ENCODE data around the gene CALHM3. TPM values are rescaled to one million over a fixed set of nuclear protein-coding genes. Genes with fewer than 3 reads are reported as not detected.

The CALHM3 gene
- total RNA-seq, 1 experiment from 2014 or later, result 0.13 TPM

DNA sequence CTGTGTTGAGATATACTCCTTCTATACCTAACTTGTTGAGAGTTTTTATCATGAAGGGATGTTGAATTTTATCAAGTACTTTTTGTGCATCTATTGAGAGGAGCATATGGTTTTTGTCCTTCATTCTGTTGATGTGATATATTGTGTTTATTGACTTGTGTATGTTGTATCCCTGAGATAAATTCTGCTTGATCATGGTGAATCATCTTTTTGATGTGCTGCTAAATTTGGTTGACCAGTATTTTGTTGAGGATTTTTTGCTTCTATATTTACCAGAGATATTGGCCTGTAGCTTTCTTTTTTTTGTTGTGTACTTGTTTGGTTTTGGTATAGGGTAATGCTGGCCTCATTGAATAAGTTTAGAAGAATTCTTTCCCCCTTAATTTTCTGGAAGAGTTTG is 46.9 kb upstream of the CALHM3 start:
- Mint-ChIP-seq H3K4me3 (no peak overlapping the region), H3K27me3 (ENCODE audit: low read depth) (peaks cover 7% of the 10 kb centered on the region; the same call in 1 of the 2 replicates), H3K36me3 (peaks cover 26% of the 10 kb centered on the region), H3K9me3 (peaks cover 40% of the 10 kb centered on the region), H3K27ac (no peak overlapping the region), H3K4me1 (peaks cover 16% of the 10 kb centered on the region)
- ATAC-seq (no peak), DNase-seq (ENCODE audit: low spot score) (no peak)
- no peak for TF ChIP-seq ELF4 (CRISPR knock-in tag; IDR thresholded peaks at IDR 0.05; ENCODE audit: low read depth)
- TF ChIP-seq, protein P1, sequence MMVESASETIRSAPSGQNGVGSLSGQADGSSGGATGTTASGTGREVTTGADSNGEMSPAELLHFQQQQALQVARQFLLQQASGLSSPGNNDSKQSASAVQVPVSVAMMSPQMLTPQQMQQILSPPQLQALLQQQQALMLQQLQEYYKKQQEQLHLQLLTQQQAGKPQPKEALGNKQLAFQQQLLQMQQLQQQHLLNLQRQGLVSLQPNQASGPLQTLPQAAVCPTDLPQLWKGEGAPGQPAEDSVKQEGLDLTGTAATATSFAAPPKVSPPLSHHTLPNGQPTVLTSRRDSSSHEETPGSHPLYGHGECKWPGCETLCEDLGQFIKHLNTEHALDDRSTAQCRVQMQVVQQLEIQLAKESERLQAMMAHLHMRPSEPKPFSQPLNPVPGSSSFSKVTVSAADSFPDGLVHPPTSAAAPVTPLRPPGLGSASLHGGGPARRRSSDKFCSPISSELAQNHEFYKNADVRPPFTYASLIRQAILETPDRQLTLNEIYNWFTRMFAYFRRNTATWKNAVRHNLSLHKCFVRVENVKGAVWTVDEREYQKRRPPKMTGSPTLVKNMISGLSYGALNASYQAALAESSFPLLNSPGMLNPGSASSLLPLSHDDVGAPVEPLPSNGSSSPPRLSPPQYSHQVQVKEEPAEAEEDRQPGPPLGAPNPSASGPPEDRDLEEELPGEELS (CRISPR knock-in tag; IDR thresholded peaks at IDR 0.05), result no peak
- no peak for TF ChIP-seq ATF1 (CRISPR knock-in tag; IDR thresholded peaks at IDR 0.05)
- no peak for TF ChIP-seq CREM (CRISPR knock-in tag; IDR thresholded peaks at IDR 0.05)
- TF ChIP-seq PRRX2 (CRISPR knock-in tag; IDR thresholded peaks at IDR 0.05), result no peak
- no peak for TF ChIP-seq ZNF317 (CRISPR knock-in tag; IDR thresholded peaks at IDR 0.05; ENCODE audit: borderline replicate concordance, low read depth)
- TF ChIP-seq, protein P2, sequence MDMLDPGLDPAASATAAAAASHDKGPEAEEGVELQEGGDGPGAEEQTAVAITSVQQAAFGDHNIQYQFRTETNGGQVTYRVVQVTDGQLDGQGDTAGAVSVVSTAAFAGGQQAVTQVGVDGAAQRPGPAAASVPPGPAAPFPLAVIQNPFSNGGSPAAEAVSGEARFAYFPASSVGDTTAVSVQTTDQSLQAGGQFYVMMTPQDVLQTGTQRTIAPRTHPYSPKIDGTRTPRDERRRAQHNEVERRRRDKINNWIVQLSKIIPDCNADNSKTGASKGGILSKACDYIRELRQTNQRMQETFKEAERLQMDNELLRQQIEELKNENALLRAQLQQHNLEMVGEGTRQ (CRISPR knock-in tag; IDR thresholded peaks at IDR 0.05), result no peak
- TF ChIP-seq ETV6 (CRISPR knock-in tag; IDR thresholded peaks at IDR 0.05), result no peak
- TF ChIP-seq MXD4 (CRISPR knock-in tag; IDR thresholded peaks at IDR 0.05; ENCODE audit: borderline replicate concordance), result no peak
- TF ChIP-seq, protein P3, sequence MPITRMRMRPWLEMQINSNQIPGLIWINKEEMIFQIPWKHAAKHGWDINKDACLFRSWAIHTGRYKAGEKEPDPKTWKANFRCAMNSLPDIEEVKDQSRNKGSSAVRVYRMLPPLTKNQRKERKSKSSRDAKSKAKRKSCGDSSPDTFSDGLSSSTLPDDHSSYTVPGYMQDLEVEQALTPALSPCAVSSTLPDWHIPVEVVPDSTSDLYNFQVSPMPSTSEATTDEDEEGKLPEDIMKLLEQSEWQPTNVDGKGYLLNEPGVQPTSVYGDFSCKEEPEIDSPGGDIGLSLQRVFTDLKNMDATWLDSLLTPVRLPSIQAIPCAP (CRISPR knock-in tag; IDR thresholded peaks at IDR 0.05), result no peak
- TF ChIP-seq, protein P4, sequence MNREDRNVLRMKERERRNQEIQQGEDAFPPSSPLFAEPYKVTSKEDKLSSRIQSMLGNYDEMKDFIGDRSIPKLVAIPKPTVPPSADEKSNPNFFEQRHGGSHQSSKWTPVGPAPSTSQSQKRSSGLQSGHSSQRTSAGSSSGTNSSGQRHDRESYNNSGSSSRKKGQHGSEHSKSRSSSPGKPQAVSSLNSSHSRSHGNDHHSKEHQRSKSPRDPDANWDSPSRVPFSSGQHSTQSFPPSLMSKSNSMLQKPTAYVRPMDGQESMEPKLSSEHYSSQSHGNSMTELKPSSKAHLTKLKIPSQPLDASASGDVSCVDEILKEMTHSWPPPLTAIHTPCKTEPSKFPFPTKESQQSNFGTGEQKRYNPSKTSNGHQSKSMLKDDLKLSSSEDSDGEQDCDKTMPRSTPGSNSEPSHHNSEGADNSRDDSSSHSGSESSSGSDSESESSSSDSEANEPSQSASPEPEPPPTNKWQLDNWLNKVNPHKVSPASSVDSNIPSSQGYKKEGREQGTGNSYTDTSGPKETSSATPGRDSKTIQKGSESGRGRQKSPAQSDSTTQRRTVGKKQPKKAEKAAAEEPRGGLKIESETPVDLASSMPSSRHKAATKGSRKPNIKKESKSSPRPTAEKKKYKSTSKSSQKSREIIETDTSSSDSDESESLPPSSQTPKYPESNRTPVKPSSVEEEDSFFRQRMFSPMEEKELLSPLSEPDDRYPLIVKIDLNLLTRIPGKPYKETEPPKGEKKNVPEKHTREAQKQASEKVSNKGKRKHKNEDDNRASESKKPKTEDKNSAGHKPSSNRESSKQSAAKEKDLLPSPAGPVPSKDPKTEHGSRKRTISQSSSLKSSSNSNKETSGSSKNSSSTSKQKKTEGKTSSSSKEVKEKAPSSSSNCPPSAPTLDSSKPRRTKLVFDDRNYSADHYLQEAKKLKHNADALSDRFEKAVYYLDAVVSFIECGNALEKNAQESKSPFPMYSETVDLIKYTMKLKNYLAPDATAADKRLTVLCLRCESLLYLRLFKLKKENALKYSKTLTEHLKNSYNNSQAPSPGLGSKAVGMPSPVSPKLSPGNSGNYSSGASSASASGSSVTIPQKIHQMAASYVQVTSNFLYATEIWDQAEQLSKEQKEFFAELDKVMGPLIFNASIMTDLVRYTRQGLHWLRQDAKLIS (CRISPR knock-in tag; IDR thresholded peaks at IDR 0.05; ENCODE audit: borderline replicate concordance), result no peak
- TF ChIP-seq, protein P5, sequence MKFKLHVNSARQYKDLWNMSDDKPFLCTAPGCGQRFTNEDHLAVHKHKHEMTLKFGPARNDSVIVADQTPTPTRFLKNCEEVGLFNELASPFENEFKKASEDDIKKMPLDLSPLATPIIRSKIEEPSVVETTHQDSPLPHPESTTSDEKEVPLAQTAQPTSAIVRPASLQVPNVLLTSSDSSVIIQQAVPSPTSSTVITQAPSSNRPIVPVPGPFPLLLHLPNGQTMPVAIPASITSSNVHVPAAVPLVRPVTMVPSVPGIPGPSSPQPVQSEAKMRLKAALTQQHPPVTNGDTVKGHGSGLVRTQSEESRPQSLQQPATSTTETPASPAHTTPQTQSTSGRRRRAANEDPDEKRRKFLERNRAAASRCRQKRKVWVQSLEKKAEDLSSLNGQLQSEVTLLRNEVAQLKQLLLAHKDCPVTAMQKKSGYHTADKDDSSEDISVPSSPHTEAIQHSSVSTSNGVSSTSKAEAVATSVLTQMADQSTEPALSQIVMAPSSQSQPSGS (CRISPR knock-in tag; IDR thresholded peaks at IDR 0.05; ENCODE audit: borderline replicate concordance, low read depth), result no peak
- no peak for TF ChIP-seq TEAD4 (CRISPR knock-in tag; IDR thresholded peaks at IDR 0.05)
- TF ChIP-seq, protein P6, sequence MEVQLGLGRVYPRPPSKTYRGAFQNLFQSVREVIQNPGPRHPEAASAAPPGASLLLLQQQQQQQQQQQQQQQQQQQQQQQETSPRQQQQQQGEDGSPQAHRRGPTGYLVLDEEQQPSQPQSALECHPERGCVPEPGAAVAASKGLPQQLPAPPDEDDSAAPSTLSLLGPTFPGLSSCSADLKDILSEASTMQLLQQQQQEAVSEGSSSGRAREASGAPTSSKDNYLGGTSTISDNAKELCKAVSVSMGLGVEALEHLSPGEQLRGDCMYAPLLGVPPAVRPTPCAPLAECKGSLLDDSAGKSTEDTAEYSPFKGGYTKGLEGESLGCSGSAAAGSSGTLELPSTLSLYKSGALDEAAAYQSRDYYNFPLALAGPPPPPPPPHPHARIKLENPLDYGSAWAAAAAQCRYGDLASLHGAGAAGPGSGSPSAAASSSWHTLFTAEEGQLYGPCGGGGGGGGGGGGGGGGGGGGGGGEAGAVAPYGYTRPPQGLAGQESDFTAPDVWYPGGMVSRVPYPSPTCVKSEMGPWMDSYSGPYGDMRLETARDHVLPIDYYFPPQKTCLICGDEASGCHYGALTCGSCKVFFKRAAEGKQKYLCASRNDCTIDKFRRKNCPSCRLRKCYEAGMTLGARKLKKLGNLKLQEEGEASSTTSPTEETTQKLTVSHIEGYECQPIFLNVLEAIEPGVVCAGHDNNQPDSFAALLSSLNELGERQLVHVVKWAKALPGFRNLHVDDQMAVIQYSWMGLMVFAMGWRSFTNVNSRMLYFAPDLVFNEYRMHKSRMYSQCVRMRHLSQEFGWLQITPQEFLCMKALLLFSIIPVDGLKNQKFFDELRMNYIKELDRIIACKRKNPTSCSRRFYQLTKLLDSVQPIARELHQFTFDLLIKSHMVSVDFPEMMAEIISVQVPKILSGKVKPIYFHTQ (CRISPR knock-in tag; IDR thresholded peaks at IDR 0.05), result no peak
- TF ChIP-seq SMAD4 (CRISPR knock-in tag; IDR thresholded peaks at IDR 0.05), result no peak
- TF ChIP-seq, protein P7, sequence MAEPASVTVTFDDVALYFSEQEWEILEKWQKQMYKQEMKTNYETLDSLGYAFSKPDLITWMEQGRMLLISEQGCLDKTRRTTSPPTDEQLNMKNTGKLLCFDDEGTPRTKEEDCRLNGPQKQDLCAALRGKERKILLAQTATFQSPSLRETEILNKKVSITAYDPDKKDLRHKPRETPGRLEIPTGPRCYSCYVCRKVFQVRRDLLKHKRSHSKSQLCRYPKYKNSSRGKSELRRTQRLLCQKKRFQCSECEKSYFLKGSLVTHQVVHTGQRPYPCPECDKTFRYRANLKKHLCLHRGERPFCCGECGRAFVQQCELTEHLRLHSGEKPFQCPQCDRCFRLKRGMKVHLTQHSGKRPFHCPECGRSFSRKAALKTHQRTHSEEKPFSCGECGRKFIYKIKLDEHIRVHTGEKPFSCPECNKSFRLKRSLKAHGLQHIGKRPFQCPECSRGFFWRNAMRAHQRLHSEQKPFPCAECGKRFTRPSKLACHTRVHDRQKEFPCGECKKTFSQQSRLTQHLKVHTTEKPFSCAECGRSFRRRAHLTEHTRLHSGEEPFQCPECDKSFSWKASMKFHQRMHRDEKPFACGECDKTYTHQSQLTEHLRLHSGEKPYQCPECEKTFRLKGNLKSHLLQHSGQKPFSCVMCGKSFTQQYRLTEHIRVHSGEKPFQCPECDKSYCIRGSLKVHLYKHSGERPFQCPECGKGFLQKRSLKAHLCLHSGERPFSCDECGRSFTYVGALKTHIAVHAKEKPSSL (CRISPR knock-in tag; conservative IDR thresholded peaks at IDR 0.05), result no peak
- TF ChIP-seq, protein P8, sequence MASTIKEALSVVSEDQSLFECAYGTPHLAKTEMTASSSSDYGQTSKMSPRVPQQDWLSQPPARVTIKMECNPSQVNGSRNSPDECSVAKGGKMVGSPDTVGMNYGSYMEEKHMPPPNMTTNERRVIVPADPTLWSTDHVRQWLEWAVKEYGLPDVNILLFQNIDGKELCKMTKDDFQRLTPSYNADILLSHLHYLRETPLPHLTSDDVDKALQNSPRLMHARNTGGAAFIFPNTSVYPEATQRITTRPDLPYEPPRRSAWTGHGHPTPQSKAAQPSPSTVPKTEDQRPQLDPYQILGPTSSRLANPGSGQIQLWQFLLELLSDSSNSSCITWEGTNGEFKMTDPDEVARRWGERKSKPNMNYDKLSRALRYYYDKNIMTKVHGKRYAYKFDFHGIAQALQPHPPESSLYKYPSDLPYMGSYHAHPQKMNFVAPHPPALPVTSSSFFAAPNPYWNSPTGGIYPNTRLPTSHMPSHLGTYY (CRISPR knock-in tag; IDR thresholded peaks at IDR 0.05), result no peak
- TF ChIP-seq ZNF671 (CRISPR knock-in tag; IDR thresholded peaks at IDR 0.05), result no peak
- CTCF ChIA-PET, result interaction anchor here (0.8 kb wide), 1 partner anchor 17 kb away, joined by 4 read pairs; no protein-coding TSS in a partner anchor
- POLR2A ChIA-PET, result no interaction called here

Measured in WTC11 (cell line).